GM19099 (cell line): Measurements from ENCODE around the gene CENPP.

Experiments
- POLR2A ChIP-seq: IDR thresholded peaks from 3 replicates; pipeline ENCODE4 v1.6.1; 2011; ENCODE audit warnings: low read depth; ENCODE audit not compliant: insufficient read length; ENCODE audit errors: extremely low read depth

CENPP gene

GRCh38 chr9:92655896-92656536 lies 330.3 kb downstream of the CENPP start:
- no peak for TF ChIP-seq POLR2A

GRCh38 chr9:92656537-92656925 lies 330.8 kb downstream of the CENPP start:
- TF ChIP-seq POLR2A: no peak

- TF ChIP-seq POLR2A: no peak
These were observed 331.7 kb downstream of the CENPP start for GRCh38 chr9:92657296-92658094.

- TF ChIP-seq POLR2A: no peak
These were observed 332.4 kb downstream of the CENPP start for GRCh38 chr9:92658176-92658575.

GRCh38 chr9:92658611-92659010 lies 332.9 kb downstream of the CENPP start:
- no peak for TF ChIP-seq POLR2A

GRCh38 chr9:92659601-92660000 lies 333.8 kb downstream of the CENPP start:
- TF ChIP-seq POLR2A: no peak

- no peak for TF ChIP-seq POLR2A
These were observed 334.5 kb downstream of the CENPP start for GRCh38 chr9:92660266-92660665.

GRCh38 chr9:92661127-92661526 lies 335.4 kb downstream of the CENPP start:
- TF ChIP-seq POLR2A: no peak

- TF ChIP-seq POLR2A: no peak
These were observed 336.0 kb downstream of the CENPP start for GRCh38 chr9:92661743-92662142.

GRCh38 chr9:92663126-92663525 lies 337.4 kb downstream of the CENPP start:
- TF ChIP-seq POLR2A: no peak

GRCh38 chr9:92663951-92664350 lies 338.2 kb downstream of the CENPP start:
- TF ChIP-seq POLR2A: no peak

- TF ChIP-seq POLR2A: no peak
These were observed 338.8 kb downstream of the CENPP start for GRCh38 chr9:92664394-92665152.

GRCh38 chr9:92665836-92666235 lies 340.1 kb downstream of the CENPP start:
- TF ChIP-seq POLR2A: no peak

- no peak for TF ChIP-seq POLR2A
These were observed 340.5 kb downstream of the CENPP start for GRCh38 chr9:92666236-92666635.

GRCh38 chr9:92666912-92667532 lies 341.3 kb downstream of the CENPP start:
- TF ChIP-seq POLR2A: no peak
